WTC11 (cell line): ENCODE measurements around the gene GALNT12. TPM values are rescaled to one million over a fixed set of nuclear protein-coding genes. Genes with fewer than 3 reads are reported as not detected.

Source experiments
- ATAC-seq: fragments of 200-7000 bp; cut with Tn5 transposase; 2 replicates; pipeline ENCODE4 v1.10.0; 2021; ENCODE audit warnings: mild to moderate bottlenecking, moderate library complexity
- CTCF ChIA-PET: fragments of 300-600 bp; sonication (Branson Sonifier 250); formaldehyde crosslinking; loops from one replicate; lab custom pipeline; 2021; ENCODE audit warnings: antibody characterized with exemption; lab: Charles Lee
- POLR2A ChIA-PET: fragments of 350-600 bp; sonication (Branson Sonifier 250); formaldehyde crosslinking; loops from one replicate; lab custom pipeline; 2021; ENCODE audit warnings: antibody characterized with exemption; lab: Charles Lee
- DNase-seq: peaks from one replicate; pipeline ENCODE4 v3.0.0; 2021; ENCODE audit warnings: low spot score
- H3K27ac Mint-ChIP-seq: 2 replicates; pipeline ENCODE4 v1.8.0; 2021; ENCODE audit warnings: mixed read lengths
- H3K27me3 Mint-ChIP-seq: 2 replicates; pipeline ENCODE4 v1.8.0; 2021; ENCODE audit warnings: low read depth, mild to moderate bottlenecking, moderate library complexity, mixed read lengths
- H3K36me3 Mint-ChIP-seq: 2 replicates; pipeline ENCODE4 v1.8.0; 2021; ENCODE audit warnings: mixed read lengths
- H3K4me1 Mint-ChIP-seq: 2 replicates; pipeline ENCODE4 v1.8.0; 2022; ENCODE audit warnings: mixed read lengths
- H3K4me3 Mint-ChIP-seq: 2 replicates; pipeline ENCODE4 v1.8.0; 2021; ENCODE audit warnings: mild to moderate bottlenecking, moderate library complexity, mixed read lengths
- H3K9me3 Mint-ChIP-seq: 2 replicates; pipeline ENCODE4 v1.8.0; 2021; ENCODE audit warnings: mixed read lengths
- AFF4 ChIP-seq: sonication (generic); formaldehyde crosslinking; IDR thresholded peaks from 2 replicates; pipeline ENCODE4 v1.8.1; 2023; ENCODE audit warnings: mild to moderate bottlenecking, missing genetic modification reagents, borderline replicate concordance
- CBFB ChIP-seq: sonication (generic); formaldehyde crosslinking; IDR thresholded peaks from 2 replicates; pipeline ENCODE4 v1.8.1; 2022; ENCODE audit warnings: mild to moderate bottlenecking, low read depth, missing genetic modification reagents
- E2F4 ChIP-seq: sonication (generic); formaldehyde crosslinking; IDR thresholded peaks from 2 replicates; pipeline ENCODE4 v1.8.1; 2022; ENCODE audit warnings: low read depth, mild to moderate bottlenecking, moderate library complexity, missing genetic modification reagents, borderline replicate concordance
- EMX1 ChIP-seq: fragments of 250-450 bp; sonication (Bioruptor Pico); IDR thresholded peaks from 2 replicates; pipeline ENCODE4 v1.8.0; 2021; ENCODE audit warnings: mild to moderate bottlenecking
- ETV6 ChIP-seq: sonication (generic); formaldehyde crosslinking; IDR thresholded peaks from 2 replicates; pipeline ENCODE4 v1.8.1; 2022; ENCODE audit warnings: mild to moderate bottlenecking, missing genetic modification reagents
- FOXP1 ChIP-seq: sonication (generic); formaldehyde crosslinking; IDR thresholded peaks from 2 replicates; pipeline ENCODE4 v1.8.0; 2022; ENCODE audit warnings: missing genetic modification reagents, mild to moderate bottlenecking, moderate library complexity, borderline replicate concordance
- GRHL2 ChIP-seq: fragments of 250-450 bp; sonication (Bioruptor Pico); IDR thresholded peaks from 2 replicates; pipeline ENCODE4 v1.8.0; 2022; ENCODE audit warnings: mild to moderate bottlenecking, moderate library complexity; ENCODE audit not compliant: insufficient replicate concordance, severe bottlenecking
- KAT7 ChIP-seq: sonication (generic); formaldehyde crosslinking; IDR thresholded peaks from 2 replicates; pipeline ENCODE4 v1.8.1; 2023; ENCODE audit warnings: missing genetic modification reagents, mild to moderate bottlenecking, borderline replicate concordance
- NR3C1 ChIP-seq: sonication (generic); formaldehyde crosslinking; conservative IDR thresholded peaks from 2 replicates; pipeline ENCODE4 v1.8.1; 2023; ENCODE audit warnings: low read depth, mild to moderate bottlenecking, missing genetic modification reagents
- SOX15 ChIP-seq: fragments of 250-450 bp; sonication (Bioruptor Pico); IDR thresholded peaks from 2 replicates; pipeline ENCODE4 v1.9.0; 2021; ENCODE audit warnings: mild to moderate bottlenecking
- STAT6 ChIP-seq: sonication (generic); formaldehyde crosslinking; conservative IDR thresholded peaks from 2 replicates; pipeline ENCODE4 v1.8.1; 2023; ENCODE audit warnings: mild to moderate bottlenecking, low read depth, missing genetic modification reagents, moderate library complexity
- TCF7 ChIP-seq: sonication (generic); formaldehyde crosslinking; IDR thresholded peaks from 2 replicates; pipeline ENCODE4 v1.8.0; 2022; ENCODE audit warnings: mild to moderate bottlenecking, low read depth, missing genetic modification reagents, moderate library complexity
- TEAD1 ChIP-seq: sonication (generic); formaldehyde crosslinking; IDR thresholded peaks from 2 replicates; pipeline ENCODE4 v1.8.0; 2022; ENCODE audit warnings: mild to moderate bottlenecking, missing genetic modification reagents
- ZBTB43 ChIP-seq: sonication (generic); formaldehyde crosslinking; IDR thresholded peaks from 2 replicates; pipeline ENCODE4 v1.8.1; 2023; ENCODE audit warnings: mild to moderate bottlenecking, missing genetic modification reagents
- ZNF121 ChIP-seq: sonication (generic); formaldehyde crosslinking; IDR thresholded peaks from 2 replicates; pipeline ENCODE4 v1.8.0; 2023; ENCODE audit warnings: missing genetic modification reagents
- ZNF138 ChIP-seq: sonication (generic); formaldehyde crosslinking; conservative IDR thresholded peaks from 2 replicates; pipeline ENCODE4 v1.8.1; 2022; ENCODE audit warnings: mild to moderate bottlenecking, moderate library complexity, missing genetic modification reagents
- ZNF232 ChIP-seq: sonication (generic); formaldehyde crosslinking; IDR thresholded peaks from 2 replicates; pipeline ENCODE4 v1.8.0; 2022; ENCODE audit warnings: mild to moderate bottlenecking, missing genetic modification reagents
- ZNF396 ChIP-seq: fragments of 250-450 bp; sonication (Bioruptor Pico); IDR thresholded peaks from 2 replicates; pipeline ENCODE4 v1.8.0; 2021; ENCODE audit warnings: mild to moderate bottlenecking, moderate library complexity, borderline replicate concordance
- ZNF425 ChIP-seq: fragments of 250-450 bp; sonication (Bioruptor Pico); conservative IDR thresholded peaks from 2 replicates; pipeline ENCODE4 v1.9.0; 2021; ENCODE audit warnings: mild to moderate bottlenecking
- total RNA-seq: library from RNA; stranded (reverse); gene quantifications from 3 replicates; pipeline ENCODE4 v1.2.3, GENCODE V29; 2021

Gene GALNT12
- total RNA-seq, 1 experiment from 2014 or later: 19.3 TPM

GRCh38 chr9:98875536-98875935 lies 68.1 kb downstream of the GALNT12 start:
- DNase-seq: no peak
- TF ChIP-seq FOXP1: no peak
- no peak for TF ChIP-seq ZBTB43 (CRISPR knock-in tag)
- no peak for TF ChIP-seq ZNF232 (CRISPR knock-in tag)
- TF ChIP-seq STAT6: no peak
- TF ChIP-seq CBFB: no peak
- no peak for TF ChIP-seq ZNF425 (CRISPR knock-in tag)
- no peak for TF ChIP-seq EMX1 (CRISPR knock-in tag)
- no peak for TF ChIP-seq GRHL2
- no peak for TF ChIP-seq NR3C1 (CRISPR knock-in tag)
- no peak for TF ChIP-seq ETV6
- TF ChIP-seq SOX15 (CRISPR knock-in tag): no peak
- TF ChIP-seq E2F4 (CRISPR knock-in tag): no peak
- no peak for TF ChIP-seq KAT7 (CRISPR knock-in tag)
- no peak for TF ChIP-seq TEAD1 (CRISPR knock-in tag)
- POLR2A ChIA-PET: no interaction called here
- no peak overlapping the region for H3K4me3 Mint-ChIP-seq
- H3K27me3 Mint-ChIP-seq: no peaks in the 10 kb centered on the region
- no peaks in the 10 kb centered on the region for H3K36me3 Mint-ChIP-seq
- no peaks in the 10 kb centered on the region for H3K4me1 Mint-ChIP-seq
- no peak for ATAC-seq
- CTCF ChIA-PET: interaction anchor here (0.6 kb wide), 1 partner anchor 124 kb away, joined by 3 read pairs; no protein-coding TSS in a partner anchor
- H3K27ac Mint-ChIP-seq: no peak overlapping the region
- H3K9me3 Mint-ChIP-seq: peaks cover 14% of the 10 kb centered on the region

GRCh38 chr9:98877311-98877710 lies 69.8 kb downstream of the GALNT12 start:
- H3K36me3 Mint-ChIP-seq: no peaks in the 10 kb centered on the region
- no peak for ATAC-seq
- no peaks in the 10 kb centered on the region for H3K9me3 Mint-ChIP-seq
- no peak overlapping the region for H3K4me3 Mint-ChIP-seq
- CTCF ChIA-PET: no interaction called here
- no peak for DNase-seq
- no peaks in the 10 kb centered on the region for H3K4me1 Mint-ChIP-seq
- H3K27ac Mint-ChIP-seq: no peak overlapping the region
- H3K27me3 Mint-ChIP-seq: no peaks in the 10 kb centered on the region
- TF ChIP-seq TEAD1 (CRISPR knock-in tag) (no peak), TCF7 (CRISPR knock-in tag) (no peak), AFF4 (CRISPR knock-in tag) (no peak), ZNF138 (CRISPR knock-in tag) (no peak), ZNF396 (CRISPR knock-in tag) (no peak), ZNF121 (CRISPR knock-in tag) (no peak)
- POLR2A ChIA-PET: no interaction called here
